Measurements from ENCODE around the gene HEMK1. TPM values are rescaled to one million over a fixed set of nuclear protein-coding genes. Genes with fewer than 3 reads are reported as not detected.

The HEMK1 gene
- total RNA-seq, 1 experiment from 2014 or later, result 12.6 TPM

GRCh38 chr3:50628601-50629000 lies 59.3 kb downstream of the HEMK1 start:
- Histone ChIP-seq H3K9me3 (no peaks in the 10 kb centered on the region), H3K27me3 (replicated peaks; ENCODE audit: control insufficient read depth, insufficient read depth, low read length) (no peaks in the 10 kb centered on the region), H3K36me3 (ENCODE audit: control insufficient read depth, insufficient read depth, low read length) (no peaks in the 10 kb centered on the region), H3K4me1 (peaks cover 12% of the 10 kb centered on the region), H3K4me3 (ENCODE audit: low read depth, low read length) (no peak overlapping the region)
- peaks cover 17% of the 10 kb centered on the region for H3K36me3 Mint-ChIP-seq (ENCODE audit: insufficient read depth, unreplicated experiment)
- H3K4me3 Mint-ChIP-seq (ENCODE audit: unreplicated experiment), result no peak overlapping the region
- TF ChIP-seq CTCF (IDR thresholded peaks at IDR 0.05; ENCODE audit: insufficient read depth in 1 of 2, low read depth in 1 of 2, low read length in 1 of 2, severe bottlenecking in 1 of 2, unreplicated experiment in 1 of 2), result no peak
- H3K9me3 Mint-ChIP-seq (ENCODE audit: unreplicated experiment), result no peaks in the 10 kb centered on the region
- CTCF ChIA-PET, result no interaction called here
- intact Hi-C loops (cut with micrococcal nuclease; ENCODE audit: unreplicated experiment), result no loop called here
- no TSS peak for BruUV-seq (replicated peaks)
- H3K27ac Mint-ChIP-seq (ENCODE audit: unreplicated experiment), result no peak overlapping the region
- H3K27me3 Mint-ChIP-seq (ENCODE audit: insufficient read depth, unreplicated experiment), result no peaks in the 10 kb centered on the region
- POLR2A ChIA-PET, result no interaction called here
- no peak for DNase-seq
- peaks cover 17% of the 10 kb centered on the region for H3K4me1 Mint-ChIP-seq (ENCODE audit: low read depth, unreplicated experiment)

GRCh38 chr3:50630394-50630793 lies 61.1 kb downstream of the HEMK1 start:
- Histone ChIP-seq H3K4me3 (ENCODE audit: low read depth, low read length) (no peak overlapping the region), H3K4me1 (no peaks in the 10 kb centered on the region), H3K27me3 (replicated peaks; ENCODE audit: control insufficient read depth, insufficient read depth, low read length) (no peaks in the 10 kb centered on the region), H3K36me3 (ENCODE audit: control insufficient read depth, insufficient read depth, low read length) (no peaks in the 10 kb centered on the region), H3K9me3 (no peaks in the 10 kb centered on the region)
- ChIA-PET CTCF (interaction anchor here (1.8 kb wide), 1 partner anchor 14 kb away, joined by 6 read pairs; the partner anchor contains the start of gene MAPKAPK3), POLR2A (no interaction called here)
- H3K9me3 Mint-ChIP-seq (ENCODE audit: unreplicated experiment), result no peaks in the 10 kb centered on the region
- H3K4me1 Mint-ChIP-seq (ENCODE audit: low read depth, unreplicated experiment), result peaks cover 6% of the 10 kb centered on the region
- no peaks in the 10 kb centered on the region for H3K27me3 Mint-ChIP-seq (ENCODE audit: insufficient read depth, unreplicated experiment)
- no peak overlapping the region for H3K4me3 Mint-ChIP-seq (ENCODE audit: unreplicated experiment)
- H3K27ac Mint-ChIP-seq (ENCODE audit: unreplicated experiment), result no peak overlapping the region
- no TSS peak for BruUV-seq (replicated peaks)
- no peak for DNase-seq
- peaks cover 17% of the 10 kb centered on the region for H3K36me3 Mint-ChIP-seq (ENCODE audit: insufficient read depth, unreplicated experiment)
- intact Hi-C loops (cut with micrococcal nuclease; ENCODE audit: unreplicated experiment), result no loop called here
- no peak for TF ChIP-seq CTCF (IDR thresholded peaks at IDR 0.05; ENCODE audit: insufficient read depth in 1 of 2, low read depth in 1 of 2, low read length in 1 of 2, severe bottlenecking in 1 of 2, unreplicated experiment in 1 of 2)

GRCh38 chr3:50630877-50631276 lies 61.6 kb downstream of the HEMK1 start:
- no peak for DNase-seq
- Histone ChIP-seq H3K36me3 (ENCODE audit: control insufficient read depth, insufficient read depth, low read length) (no peaks in the 10 kb centered on the region), H3K4me1 (no peaks in the 10 kb centered on the region), H3K9me3 (no peaks in the 10 kb centered on the region), H3K4me3 (ENCODE audit: low read depth, low read length) (no peak overlapping the region), H3K27me3 (replicated peaks; ENCODE audit: control insufficient read depth, insufficient read depth, low read length) (no peaks in the 10 kb centered on the region)
- Mint-ChIP-seq H3K4me3 (ENCODE audit: unreplicated experiment) (no peak overlapping the region), H3K36me3 (ENCODE audit: insufficient read depth, unreplicated experiment) (peaks cover 17% of the 10 kb centered on the region), H3K27ac (ENCODE audit: unreplicated experiment) (no peak overlapping the region), H3K9me3 (ENCODE audit: unreplicated experiment) (no peaks in the 10 kb centered on the region), H3K27me3 (ENCODE audit: insufficient read depth, unreplicated experiment) (no peaks in the 10 kb centered on the region), H3K4me1 (ENCODE audit: low read depth, unreplicated experiment) (peaks cover 6% of the 10 kb centered on the region)
- no TSS peak for BruUV-seq (replicated peaks)
- ChIA-PET CTCF (interaction anchor here (0.6 to 1.8 kb wide), 2 partner anchors 14 to 754 kb away, joined by 3 to 6 read pairs; partner anchors contain the start of genes MANF and MAPKAPK3), POLR2A (no interaction called here)
- intact Hi-C loops (cut with micrococcal nuclease; ENCODE audit: unreplicated experiment), result no loop called here
- no peak for TF ChIP-seq CTCF (IDR thresholded peaks at IDR 0.05; ENCODE audit: insufficient read depth in 1 of 2, low read depth in 1 of 2, low read length in 1 of 2, severe bottlenecking in 1 of 2, unreplicated experiment in 1 of 2)
